CD4-positive, alpha-beta T cell treated with Interleukin-15 for 1 hour (primary cell): Measurements from ENCODE around the gene ADAM12.
"Not testable (repeated sequence)": the region's sequence is repeated elsewhere in the genome, so short reads cannot be mapped to it uniquely, and the experiment has no call there.

ENCODE experiments used
- DNase-seq: peaks from one replicate; pipeline ENCODE4 v3.0.0-alpha.2; 2020

The ADAM12 gene

GRCh38 chr10:126373972-126374371 is 14.3 kb downstream of the ADAM12 start:
- no peak for DNase-seq

- DNase-seq: no peak
Measured at GRCh38 chr10:126373147-126373546, 15.1 kb downstream of the ADAM12 start.

DNA sequence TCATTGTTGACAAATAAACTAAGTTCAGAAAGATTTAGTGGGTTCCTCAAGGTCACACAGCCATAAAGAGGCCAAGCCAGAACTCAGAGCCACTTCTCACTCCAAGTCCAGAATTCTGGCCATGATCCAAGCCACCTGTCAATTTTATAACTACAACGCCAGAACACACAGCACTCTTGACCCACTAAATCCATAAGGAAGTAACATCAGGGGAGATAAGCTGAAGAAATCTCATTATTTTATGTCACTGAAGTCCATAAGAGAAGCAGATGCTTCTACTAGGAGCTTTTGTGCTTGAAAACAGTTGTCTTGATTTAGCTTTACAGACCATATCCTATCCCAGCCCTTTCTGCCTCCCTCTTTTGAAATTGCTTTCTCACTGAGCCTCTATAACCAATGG is 15.9 kb downstream of the ADAM12 start:
- DNase-seq: no peak

DNA sequence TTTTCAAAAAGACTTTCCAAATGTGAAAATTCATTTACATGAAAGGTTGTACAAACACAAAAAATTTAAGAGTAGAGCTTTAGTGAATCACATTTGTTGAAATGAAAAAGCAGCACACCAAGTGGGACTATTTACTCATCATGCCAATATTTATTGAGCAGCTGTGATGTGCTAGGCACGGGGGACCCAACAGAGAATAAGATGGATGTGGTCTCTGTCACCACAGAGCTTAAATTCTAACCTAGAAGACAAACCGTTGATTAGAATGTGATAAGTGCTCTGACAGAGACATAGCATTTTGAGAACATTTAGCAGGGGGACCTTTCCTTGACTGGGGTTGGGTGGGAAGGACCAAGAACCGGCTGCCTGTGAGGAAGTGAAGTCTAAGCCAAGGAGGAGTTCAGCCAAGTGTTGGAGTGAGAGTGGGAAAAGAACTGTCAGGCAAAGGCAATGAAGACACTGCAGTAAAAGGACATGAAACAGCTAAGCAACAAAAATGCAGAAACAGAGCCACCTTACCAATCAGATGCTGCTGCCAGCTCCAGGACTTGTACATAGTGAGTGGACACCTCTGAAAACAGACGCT is 19.1 kb downstream of the ADAM12 start:
- no peak for DNase-seq

DNA sequence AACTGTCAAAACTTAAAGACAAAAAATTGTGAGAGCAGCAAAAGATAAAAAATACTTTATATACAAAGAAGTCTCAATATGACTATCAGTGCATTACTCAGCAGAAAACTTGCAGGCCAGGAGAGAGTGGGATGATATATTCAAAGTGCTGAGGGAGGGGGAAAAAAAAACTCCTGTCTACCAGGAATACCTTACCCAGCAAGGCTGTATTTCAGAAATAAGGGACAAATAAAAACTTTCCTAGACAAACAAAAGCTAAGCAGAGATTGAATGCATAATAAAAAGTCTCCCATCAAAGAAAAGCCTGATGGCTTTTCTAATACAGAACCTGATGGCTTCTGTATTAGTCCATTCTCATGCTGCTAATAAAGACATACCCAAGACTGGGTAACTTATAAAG is 31.1 kb downstream of the ADAM12 start:
- DNase-seq: no peak

GRCh38 chr10:126353666-126354065 is 34.6 kb downstream of the ADAM12 start:
- DNase-seq: no peak

DNA sequence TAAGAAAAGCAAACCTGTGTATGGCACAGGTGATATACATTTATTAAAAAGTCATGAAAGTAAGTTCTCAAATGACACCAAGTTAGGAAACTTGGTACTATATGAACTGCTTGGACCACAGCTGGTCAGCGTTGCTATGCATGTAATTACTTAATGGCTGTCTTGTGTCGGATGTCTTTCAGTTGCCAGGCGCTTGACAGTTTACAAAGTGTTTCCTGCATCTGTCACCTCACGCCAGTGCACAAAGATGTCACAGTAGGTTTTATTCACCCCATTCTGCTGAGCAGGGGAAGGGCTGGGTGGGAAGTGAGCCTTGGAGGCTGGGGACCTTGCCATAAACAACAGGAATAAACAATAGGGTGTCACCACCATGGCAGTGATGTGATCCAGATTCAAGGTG is 35.8 kb downstream of the ADAM12 start:
- DNase-seq: no peak

DNA sequence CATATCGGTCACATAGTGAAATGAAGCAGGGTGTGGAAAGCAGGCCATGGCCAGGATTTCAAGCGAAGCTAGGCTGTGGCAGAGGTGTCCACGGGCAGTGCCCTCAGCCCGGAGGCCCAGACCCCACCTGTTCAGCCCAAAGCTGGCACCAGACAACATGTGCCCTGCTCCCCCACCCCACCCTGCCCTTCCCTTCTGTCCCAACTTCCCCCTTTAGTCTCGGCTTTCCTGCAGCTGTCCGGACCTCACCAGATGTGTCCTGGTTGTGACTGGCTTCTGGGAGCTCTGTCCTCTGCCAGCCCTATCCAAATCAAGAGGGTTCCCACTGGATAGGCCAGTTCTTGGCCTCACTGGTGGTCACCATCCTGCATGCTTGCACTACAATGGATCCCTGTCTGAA is 37.3 kb downstream of the ADAM12 start:
- no peak for DNase-seq

- no peak for DNase-seq
Measured at GRCh38 chr10:126350216-126350992, 37.9 kb downstream of the ADAM12 start.

DNA sequence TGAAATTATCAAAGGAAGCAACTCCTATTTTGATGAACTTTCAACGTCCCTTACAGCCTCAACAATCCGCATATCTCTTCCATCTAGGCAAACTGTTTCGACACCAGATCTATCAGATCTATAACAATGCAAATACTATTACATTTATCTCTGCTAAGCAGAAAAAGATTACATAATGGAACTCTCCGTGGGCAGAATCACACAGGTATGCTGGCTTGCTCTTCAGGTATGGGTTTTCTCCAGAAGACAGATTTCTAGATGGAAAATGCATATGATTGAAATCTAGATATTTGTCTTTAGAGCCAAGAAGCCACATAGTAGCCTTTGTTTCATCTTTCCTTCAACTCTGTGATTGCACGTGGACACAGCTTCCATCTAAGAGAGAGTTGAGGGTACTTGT is 38.6 kb downstream of the ADAM12 start:
- no peak for DNase-seq

DNA sequence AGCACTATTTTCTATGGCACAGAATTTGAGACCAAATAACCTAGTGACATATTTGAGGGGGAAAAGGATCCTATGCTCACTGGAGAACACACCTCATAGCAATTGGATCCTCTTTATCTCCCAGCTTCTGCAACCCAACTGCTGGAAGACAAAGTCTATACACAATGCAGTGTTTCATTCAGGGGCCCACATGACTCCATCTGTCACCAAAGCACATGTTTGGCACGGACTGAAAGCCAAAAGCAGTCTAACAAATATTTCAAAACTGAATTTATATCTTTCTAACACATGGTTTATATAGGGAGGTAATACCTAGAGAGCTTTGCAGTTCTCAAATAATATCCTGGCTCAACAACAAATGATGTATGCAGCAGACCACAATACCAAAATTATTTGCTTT is 39.2 kb downstream of the ADAM12 start:
- no peak for DNase-seq

DNA sequence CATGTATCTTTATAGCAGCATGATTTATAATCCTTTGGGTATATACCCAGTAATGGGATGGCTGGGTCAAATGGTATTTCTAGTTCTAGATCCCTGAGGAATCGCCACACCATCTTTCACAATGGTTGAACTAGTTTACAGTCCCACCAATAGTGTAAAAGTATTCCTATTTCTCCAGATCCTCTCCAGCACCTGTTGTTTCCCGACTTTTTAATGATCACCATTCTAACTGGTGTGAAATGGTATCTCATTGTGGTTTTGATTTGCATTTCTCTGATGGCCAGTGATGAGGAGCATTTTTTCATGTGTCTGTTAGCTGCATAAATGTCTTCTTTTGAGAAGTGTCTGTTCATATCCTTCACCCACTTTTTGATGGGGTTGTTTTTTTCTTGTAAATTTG is 44.8 kb downstream of the ADAM12 start:
- DNase-seq: not testable (repeated sequence)

GRCh38 chr10:126342680-126343079 is 45.6 kb downstream of the ADAM12 start:
- no peak for DNase-seq

DNA sequence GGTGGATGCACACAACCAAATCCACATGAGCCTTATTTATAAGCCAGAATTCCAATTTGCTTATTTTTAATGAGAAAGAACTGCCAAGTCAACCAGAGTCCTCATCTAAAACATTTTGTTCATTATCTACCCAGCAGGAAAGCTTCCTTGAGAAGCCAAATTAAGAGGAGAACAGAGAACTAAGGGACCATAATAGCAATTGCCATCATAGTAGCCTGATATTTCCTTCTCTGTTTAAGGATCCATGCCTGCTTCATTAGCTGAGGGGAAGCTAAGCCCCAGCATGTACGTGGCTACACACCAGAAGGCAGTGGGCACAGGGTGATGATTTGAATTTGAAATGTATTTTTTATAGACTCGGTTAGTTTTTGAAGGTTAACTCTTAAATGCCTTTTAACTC is 46.8 kb downstream of the ADAM12 start:
- no peak for DNase-seq

DNA sequence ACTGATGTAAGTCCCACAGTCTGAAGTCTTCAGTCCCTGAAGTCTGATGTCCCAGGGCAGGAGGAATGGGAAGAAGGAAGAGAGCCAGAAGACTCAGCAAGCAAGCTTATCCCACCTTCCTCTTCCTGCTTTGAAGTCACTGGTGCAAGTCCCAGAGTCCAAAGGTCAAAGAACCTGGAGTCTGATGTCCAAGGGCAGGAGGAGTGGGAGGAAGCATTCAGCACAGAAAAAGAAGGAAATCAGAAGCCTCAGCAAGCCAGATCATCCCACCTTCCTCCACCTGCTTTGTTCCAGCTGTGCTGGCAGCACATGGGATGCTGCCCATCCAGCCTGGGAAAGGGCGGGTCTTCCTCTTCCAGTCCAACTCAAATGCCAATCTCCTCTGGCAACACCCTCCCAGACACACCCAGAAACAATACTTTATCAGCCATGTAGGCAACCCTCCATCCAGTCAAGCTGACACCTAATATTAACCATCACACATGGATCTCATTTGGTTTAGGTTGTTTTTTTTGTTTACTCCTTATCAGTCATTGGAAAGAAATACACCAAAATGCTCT is 50.9 kb downstream of the ADAM12 start:
- no peak for DNase-seq

DNA sequence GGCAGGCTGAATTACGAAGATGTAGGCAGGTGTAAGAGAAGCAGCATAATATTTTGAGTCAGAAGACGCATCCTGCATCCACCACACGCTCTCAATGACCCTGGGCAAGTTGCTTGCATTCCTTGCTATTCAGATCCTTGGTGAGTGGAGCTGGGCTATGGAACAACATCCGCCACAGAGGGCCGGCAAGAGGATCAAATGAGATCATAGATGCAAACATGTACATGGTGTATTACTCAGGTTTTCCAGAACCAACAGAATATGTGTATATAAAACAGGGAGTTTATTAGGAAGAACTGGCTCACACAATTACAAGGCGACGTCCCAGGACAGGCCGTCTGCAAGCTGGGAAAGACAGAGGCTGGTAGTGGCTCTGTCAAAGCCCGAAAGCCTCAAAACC is 51.5 kb downstream of the ADAM12 start:
- no peak for DNase-seq

- no peak for DNase-seq
Measured at GRCh38 chr10:126334272-126334671, 54.0 kb downstream of the ADAM12 start.

- no peak for DNase-seq
Measured at GRCh38 chr10:126332576-126332975, 55.7 kb downstream of the ADAM12 start.

DNA sequence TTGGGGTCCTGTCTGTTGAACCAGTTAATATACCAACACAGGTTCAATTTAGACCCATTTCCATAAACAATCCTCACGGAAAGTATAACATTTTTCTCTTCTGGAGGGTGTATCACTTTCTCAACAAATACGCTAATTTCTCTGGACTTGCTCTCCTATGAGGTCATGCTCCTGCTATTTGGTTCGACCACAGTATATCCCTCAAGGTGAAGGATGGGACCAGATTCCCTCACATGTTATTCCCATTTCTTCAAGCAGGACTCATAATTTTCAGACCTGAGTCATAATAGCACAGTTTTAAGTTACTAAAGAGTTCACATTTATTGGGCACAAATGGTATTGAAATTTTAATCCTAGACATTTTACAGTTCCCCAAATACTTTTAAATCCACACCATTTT is 57.2 kb downstream of the ADAM12 start:
- no peak for DNase-seq

DNA sequence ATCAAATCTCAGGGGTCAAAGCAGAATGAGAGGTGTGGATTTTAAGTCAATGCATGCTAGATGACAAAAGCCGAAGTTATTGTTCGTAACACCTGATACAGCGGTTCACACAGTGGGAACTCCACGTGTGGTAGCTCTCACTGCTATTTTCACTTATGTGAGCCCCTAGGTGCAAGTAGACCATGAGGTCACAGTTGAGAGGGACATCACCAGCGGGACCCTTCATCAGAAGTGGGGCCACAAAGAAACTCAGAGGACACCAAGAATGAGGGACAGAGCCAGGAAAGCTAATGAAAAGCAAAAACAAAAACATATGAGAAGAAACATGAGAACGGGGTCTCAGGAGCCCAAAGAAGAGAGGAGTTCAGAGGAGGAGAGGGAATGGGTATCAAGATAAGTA is 63.5 kb downstream of the ADAM12 start:
- DNase-seq: no peak

DNA sequence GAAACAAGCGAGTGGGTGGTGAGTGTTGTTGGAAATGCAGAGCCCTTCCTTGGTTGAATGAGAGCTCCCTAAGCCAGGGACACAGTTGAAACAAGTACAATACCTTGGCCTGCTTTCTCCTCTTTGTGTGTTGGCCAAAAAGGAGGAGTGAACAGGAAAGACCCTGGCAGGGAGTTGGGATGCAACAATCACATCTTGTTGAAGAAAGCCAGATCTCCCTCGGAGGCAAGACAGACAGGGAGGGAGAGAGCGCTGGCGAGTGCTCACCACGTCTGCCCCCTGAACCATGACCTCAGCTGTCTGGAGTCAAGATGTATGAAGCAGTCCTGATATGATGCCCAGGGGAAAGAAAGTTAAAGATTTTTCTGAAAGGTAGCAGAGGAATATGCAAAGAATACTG is 66.8 kb downstream of the ADAM12 start:
- no peak for DNase-seq

GRCh38 chr10:126317751-126318150 is 70.5 kb downstream of the ADAM12 start:
- DNase-seq: no peak

GRCh38 chr10:126315494-126316177 is 72.6 kb downstream of the ADAM12 start:
- no peak for DNase-seq

DNA sequence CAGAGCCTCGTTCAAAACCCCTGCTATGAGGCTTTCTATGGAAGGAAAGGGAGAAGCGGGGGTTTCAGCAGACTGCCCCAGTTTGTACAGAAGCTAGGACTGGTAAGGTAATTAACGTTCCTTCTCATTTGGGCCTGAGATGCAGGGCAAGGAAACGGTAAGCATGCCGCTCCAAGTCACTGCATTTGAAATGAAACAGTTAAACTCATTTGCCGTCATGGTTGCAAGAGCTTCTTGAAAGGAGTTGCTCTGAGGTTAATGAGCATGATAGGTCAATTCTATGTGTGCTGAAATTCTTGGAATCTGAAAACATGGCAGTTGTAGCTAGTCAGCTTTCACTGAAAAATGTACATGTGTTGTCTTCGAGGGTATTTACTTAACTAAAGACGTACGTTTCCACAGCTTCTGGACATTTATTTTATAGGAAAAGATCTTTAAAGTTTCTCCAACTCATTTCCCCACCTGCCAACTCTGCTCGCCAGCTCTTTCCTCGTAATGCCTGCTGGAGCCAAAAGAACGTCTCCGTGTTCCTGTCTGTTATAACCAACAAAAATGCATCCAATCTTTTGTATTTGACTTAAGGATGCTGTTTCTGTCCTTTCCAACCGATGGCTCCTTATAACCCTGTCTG is 73.3 kb downstream of the ADAM12 start:
- DNase-seq: no peak
